ENCODE data around the gene REEP1. TPM values are rescaled to one million over a fixed set of nuclear protein-coding genes. Genes with fewer than 3 reads are reported as not detected.

REEP1 gene
- total and polyA plus RNA-seq, 9 of the 15 experiments (the other 6 are each of a cell fraction or from before 2014, with no cell fraction given): 0.11 to 0.67 (median 0.13) TPM

DNA sequence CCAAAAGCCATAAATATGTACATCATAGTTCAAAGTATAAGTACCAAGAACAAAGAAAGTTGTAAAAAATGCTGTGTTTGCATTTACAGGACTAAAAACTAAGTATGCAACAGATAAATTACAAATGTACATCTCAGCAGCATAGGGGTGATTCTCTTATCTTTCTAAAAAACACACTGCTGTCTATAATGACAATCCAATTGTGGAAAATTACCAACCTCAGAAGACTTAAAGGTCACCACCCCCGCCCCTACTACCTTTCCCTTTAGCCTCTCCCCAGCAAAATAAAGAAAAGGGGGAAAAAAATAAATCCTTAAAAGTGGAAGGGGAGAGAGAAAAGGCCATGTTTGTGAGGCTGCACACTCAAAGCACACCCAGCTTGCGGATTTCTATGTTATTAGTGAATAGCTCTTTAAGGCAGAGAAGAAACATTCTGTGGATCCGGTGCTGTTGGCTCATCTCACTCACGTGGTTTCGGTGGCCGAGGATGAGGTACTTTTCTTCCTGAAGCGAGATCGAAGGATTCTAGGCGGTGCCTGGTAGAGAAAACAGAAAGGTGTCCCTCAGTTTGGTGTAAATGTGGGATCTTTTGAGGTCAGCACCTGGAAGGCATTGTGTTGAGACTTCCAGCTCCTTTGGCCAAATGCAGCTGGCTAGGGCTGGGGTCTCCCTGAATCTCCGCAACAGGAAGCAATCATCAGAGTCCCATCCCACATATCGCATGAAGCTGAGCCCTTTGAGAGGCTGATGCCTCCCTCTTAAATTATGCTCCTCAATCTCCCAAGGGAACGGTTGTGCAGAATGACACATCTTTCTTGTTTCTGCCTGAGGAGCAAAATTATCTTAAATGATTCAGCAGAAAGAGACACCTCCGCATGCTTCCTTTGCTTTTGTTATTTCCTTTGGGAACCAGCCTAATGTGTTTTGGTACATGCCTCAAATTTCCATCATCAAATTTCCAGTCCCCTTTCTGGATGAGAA, 120.6 kb downstream of the REEP1 start (continued):
- TF ChIP-seq ZNF717 (CRISPR knock-in tag; IDR thresholded peaks at IDR 0.05): no peak
- no peak for TF ChIP-seq SAFB2 (IDR thresholded peaks at IDR 0.05; ENCODE audit: borderline replicate concordance, low read depth, low read length, severe bottlenecking)
- no peak for TF ChIP-seq YY1 (IDR thresholded peaks at IDR 0.05; ENCODE audit: borderline replicate concordance in 1 of 3, control insufficient read depth in 1 of 3, extremely low read depth in 1 of 3, insufficient read depth in 3 of 3, insufficient read length in 1 of 3, insufficient replicate concordance in 2 of 3, low read depth in 1 of 3, low read length in 2 of 3)
- TF ChIP-seq, protein P1, sequence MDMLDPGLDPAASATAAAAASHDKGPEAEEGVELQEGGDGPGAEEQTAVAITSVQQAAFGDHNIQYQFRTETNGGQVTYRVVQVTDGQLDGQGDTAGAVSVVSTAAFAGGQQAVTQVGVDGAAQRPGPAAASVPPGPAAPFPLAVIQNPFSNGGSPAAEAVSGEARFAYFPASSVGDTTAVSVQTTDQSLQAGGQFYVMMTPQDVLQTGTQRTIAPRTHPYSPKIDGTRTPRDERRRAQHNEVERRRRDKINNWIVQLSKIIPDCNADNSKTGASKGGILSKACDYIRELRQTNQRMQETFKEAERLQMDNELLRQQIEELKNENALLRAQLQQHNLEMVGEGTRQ (CRISPR knock-in tag; IDR thresholded peaks at IDR 0.05): peak; percentile 35
- no peak for TF ChIP-seq ZNF76 (CRISPR knock-in tag; IDR thresholded peaks at IDR 0.05; ENCODE audit: borderline replicate concordance)
- TF ChIP-seq, protein P2, sequence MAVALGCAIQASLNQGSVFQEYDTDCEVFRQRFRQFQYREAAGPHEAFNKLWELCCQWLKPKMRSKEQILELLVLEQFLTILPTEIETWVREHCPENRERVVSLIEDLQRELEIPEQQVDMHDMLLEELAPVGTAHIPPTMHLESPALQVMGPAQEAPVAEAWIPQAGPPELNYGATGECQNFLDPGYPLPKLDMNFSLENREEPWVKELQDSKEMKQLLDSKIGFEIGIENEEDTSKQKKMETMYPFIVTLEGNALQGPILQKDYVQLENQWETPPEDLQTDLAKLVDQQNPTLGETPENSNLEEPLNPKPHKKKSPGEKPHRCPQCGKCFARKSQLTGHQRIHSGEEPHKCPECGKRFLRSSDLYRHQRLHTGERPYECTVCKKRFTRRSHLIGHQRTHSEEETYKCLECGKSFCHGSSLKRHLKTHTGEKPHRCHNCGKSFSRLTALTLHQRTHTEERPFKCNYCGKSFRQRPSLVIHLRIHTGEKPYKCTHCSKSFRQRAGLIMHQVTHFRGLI (CRISPR knock-in tag; IDR thresholded peaks at IDR 0.05): no peak
- TF ChIP-seq FOXJ3 (CRISPR knock-in tag; IDR thresholded peaks at IDR 0.05): no peak
- no peak for TF ChIP-seq ZNF175 (CRISPR knock-in tag; IDR thresholded peaks at IDR 0.05; ENCODE audit: low read depth)
- TF ChIP-seq POLR3A (IDR thresholded peaks at IDR 0.05; ENCODE audit: borderline replicate concordance, extremely low read depth, insufficient read depth, insufficient read length): no peak
- no peak for TF ChIP-seq MECOM (CRISPR knock-in tag; IDR thresholded peaks at IDR 0.05)
- TF ChIP-seq FOXP1 (CRISPR knock-in tag; IDR thresholded peaks at IDR 0.05): no peak
- TF ChIP-seq ETV6 (IDR thresholded peaks at IDR 0.05; ENCODE audit: borderline replicate concordance in 1 of 2, low read depth in 2 of 2, low read length in 1 of 2): no peak
- TF ChIP-seq ETV6 (CRISPR knock-in tag; IDR thresholded peaks at IDR 0.05; ENCODE audit: borderline replicate concordance): no peak
- TF ChIP-seq ZNF589 (CRISPR knock-in tag; IDR thresholded peaks at IDR 0.05; ENCODE audit: low read depth): no peak
- no peak for TF ChIP-seq NR4A1 (CRISPR knock-in tag; IDR thresholded peaks at IDR 0.05)
- TF ChIP-seq NR4A1 (tag; IDR thresholded peaks at IDR 0.05): no peak
- no peak for TF ChIP-seq NUFIP1 (IDR thresholded peaks at IDR 0.05; ENCODE audit: partially characterized antibody)
- TF ChIP-seq, protein P3, sequence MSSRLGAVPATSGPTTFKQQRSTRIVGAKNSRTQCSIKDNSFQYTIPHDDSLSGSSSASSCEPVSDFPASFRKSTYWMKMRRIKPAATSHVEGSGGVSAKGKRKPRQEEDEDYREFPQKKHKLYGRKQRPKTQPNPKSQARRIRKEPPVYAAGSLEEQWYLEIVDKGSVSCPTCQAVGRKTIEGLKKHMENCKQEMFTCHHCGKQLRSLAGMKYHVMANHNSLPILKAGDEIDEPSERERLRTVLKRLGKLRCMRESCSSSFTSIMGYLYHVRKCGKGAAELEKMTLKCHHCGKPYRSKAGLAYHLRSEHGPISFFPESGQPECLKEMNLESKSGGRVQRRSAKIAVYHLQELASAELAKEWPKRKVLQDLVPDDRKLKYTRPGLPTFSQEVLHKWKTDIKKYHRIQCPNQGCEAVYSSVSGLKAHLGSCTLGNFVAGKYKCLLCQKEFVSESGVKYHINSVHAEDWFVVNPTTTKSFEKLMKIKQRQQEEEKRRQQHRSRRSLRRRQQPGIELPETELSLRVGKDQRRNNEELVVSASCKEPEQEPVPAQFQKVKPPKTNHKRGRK (tag; IDR thresholded peaks at IDR 0.05): no peak
- TF ChIP-seq RBM22 (IDR thresholded peaks at IDR 0.05; ENCODE audit: low read depth, low read length, poor library complexity, severe bottlenecking): no peak
- TF ChIP-seq BRCA1 (IDR thresholded peaks at IDR 0.05): no peak
- TF ChIP-seq BRCA1 (CRISPR knock-in tag; IDR thresholded peaks at IDR 0.05): no peak
- TF ChIP-seq PHF8 (IDR thresholded peaks at IDR 0.05; ENCODE audit: borderline replicate concordance, low read length): peak; percentile 23; the same call in 1 of the 2 replicates
- TF ChIP-seq KDM2B (CRISPR knock-in tag; IDR thresholded peaks at IDR 0.05): no peak
